A549 (cell line): ENCODE data around the gene CCDC30. TPM values are rescaled to one million over a fixed set of nuclear protein-coding genes. Genes with fewer than 3 reads are reported as not detected.

ENCODE experiments used
- ATAC-seq, 2 experiments: fragments of 200-7000 bp in 1 of 2; fragments of >200 bp in 1 of 2; cut with Nextera tagmentation in 1 of 2; cut with Tn5 transposase in 1 of 2; 3 replicates each; pipeline versions ENCODE4 v1.8.0 to v1.9.1; 2018 to 2020; ENCODE audit warnings: mild to moderate bottlenecking in 1 of 2, moderate library complexity in 1 of 2
- CTCF ChIA-PET: fragments of 300-600 bp; sonication (Branson Sonifier 250); formaldehyde crosslinking; extraction: SDS; loops from one replicate; lab custom pipeline; 2021; ENCODE audit warnings: antibody characterized with exemption, inconsistent platforms; lab: Yijun Ruan, JAX
- POLR2A ChIA-PET: fragments of 350-600 bp; formaldehyde crosslinking; extraction: SDS; loops from one replicate; lab custom pipeline; 2021; ENCODE audit warnings: antibody characterized with exemption, inconsistent platforms; lab: Yijun Ruan, JAX
- DNase-seq, 2 experiments: peaks; one replicate each; pipeline versions ENCODE4 v3.0.0 to v3.0.0-alpha.2; 2011 to 2016; ENCODE audit warnings: low read depth in 1 of 2, low spot score in 1 of 2
- FAIRE-seq: peaks from 2 replicates; lab custom pipeline; 2011; peaks lifted over from hg19 to GRCh38; lab: Jason Lieb, UNC
- H3K27ac ChIP-seq, 2 experiments: fragments of >200 bp; sonication (Bioruptor Twin); formaldehyde crosslinking; 3 replicates each; pipeline ENCODE4 v1.5.1; 2016 to 2017
- H3K4me1 ChIP-seq: fragments of >200 bp; sonication (Bioruptor Twin); formaldehyde crosslinking; 3 replicates; pipeline ENCODE4 v1.6.1; 2016
- H3K4me2 ChIP-seq: fragments of >200 bp; sonication (Bioruptor Twin); formaldehyde crosslinking; 3 replicates; pipeline ENCODE4 v1.6.1; 2016
- H3K4me3 ChIP-seq: fragments of >200 bp; sonication (Bioruptor Twin); formaldehyde crosslinking; 3 replicates; pipeline ENCODE4 v1.5.1; 2016
- H3K9me3 ChIP-seq: fragments of >200 bp; sonication (Bioruptor Twin); formaldehyde crosslinking; 3 replicates; pipeline ENCODE4 v1.6.1; 2016
- BHLHE40 ChIP-seq: IDR thresholded peaks from 2 replicates; pipeline ENCODE4 v1.6.1; 2012; ENCODE audit warnings: low read depth, low read length, inconsistent platforms
- CHD2 ChIP-seq: fragments of 150-350 bp; IDR thresholded peaks from 2 replicates; pipeline ENCODE4 v1.6.1; 2014; ENCODE audit warnings: low read length; ENCODE audit not compliant: partially characterized antibody
- FOSB ChIP-seq: fragments of 250-450 bp; sonication (Bioruptor Pico); IDR thresholded peaks from 2 replicates; pipeline ENCODE4 v1.5.0; 2020; ENCODE audit warnings: mild to moderate bottlenecking, moderate library complexity
- FOSL2 ChIP-seq, 2 experiments: fragments of 450-650 bp in 1 of 2; fragments of >200 bp in 1 of 2; sonication (Bioruptor Twin) in 1 of 2; formaldehyde crosslinking; IDR thresholded peaks; 2 replicates each; pipeline versions ENCODE4 v1.5.0 to v1.6.1; 2016 to 2020; ENCODE audit warnings: mild to moderate bottlenecking in 1 of 2, moderate library complexity in 1 of 2
- FOXS1 ChIP-seq: fragments of 250-450 bp; sonication (Bioruptor Pico); IDR thresholded peaks from 2 replicates; pipeline ENCODE4 v1.5.0; 2020; ENCODE audit warnings: mild to moderate bottlenecking, moderate library complexity
- HEYL ChIP-seq: fragments of 250-450 bp; sonication (Bioruptor Pico); IDR thresholded peaks from 2 replicates; pipeline ENCODE4 v1.8.0; 2021; ENCODE audit warnings: mild to moderate bottlenecking, moderate library complexity
- HOXB5 ChIP-seq: fragments of 250-450 bp; sonication (Bioruptor Pico); IDR thresholded peaks from 2 replicates; pipeline ENCODE4 v1.5.0; 2020; ENCODE audit warnings: mild to moderate bottlenecking, moderate library complexity
- JUN ChIP-seq, 2 experiments: fragments of >200 bp; sonication (Bioruptor Twin); formaldehyde crosslinking; IDR thresholded peaks; 2 replicates in 1 of 2; 3 replicates in 1 of 2; pipeline ENCODE4 v1.6.1; 2016 to 2017
- KDM5A ChIP-seq: fragments of 200-600 bp; sonication (generic); IDR thresholded peaks from 2 replicates; pipeline ENCODE4 v1.6.1; 2016; ENCODE audit warnings: antibody characterized with exemption, mild to moderate bottlenecking
- MAFK ChIP-seq: fragments of 450-650 bp; IDR thresholded peaks from 2 replicates; pipeline ENCODE4 v1.6.1; 2014; ENCODE audit not compliant: partially characterized antibody
- MAZ ChIP-seq: fragments of 150-350 bp; IDR thresholded peaks from 2 replicates; pipeline ENCODE4 v1.6.1; 2014; ENCODE audit warnings: antibody characterized with exemption, low read depth, low read length, borderline replicate concordance
- NFE2L2 ChIP-seq: fragments of 150-350 bp; conservative IDR thresholded peaks from 2 replicates; pipeline ENCODE4 v1.6.1; 2014; ENCODE audit warnings: low read length
- NR3C1 ChIP-seq: fragments of >200 bp; sonication (Bioruptor Twin); formaldehyde crosslinking; IDR thresholded peaks from 3 replicates; pipeline ENCODE4 v1.6.1; 2017
- POLR2A ChIP-seq: IDR thresholded peaks from 2 replicates; pipeline ENCODE4 v1.6.1; 2012; ENCODE audit warnings: mild to moderate bottlenecking, low read length
- RAD21 ChIP-seq, 2 experiments: fragments of >200 bp in 1 of 2; sonication (Bioruptor Twin) in 1 of 2; formaldehyde crosslinking in 1 of 2; IDR thresholded peaks in 1 of 2; conservative IDR thresholded peaks in 1 of 2; 2 replicates in 1 of 2; 3 replicates in 1 of 2; pipeline ENCODE4 v1.6.1; 2012 to 2018; ENCODE audit warnings: inconsistent platforms in 1 of 2
- RARB ChIP-seq: fragments of 250-450 bp; sonication (Bioruptor Pico); IDR thresholded peaks from 2 replicates; pipeline ENCODE4 v1.8.0; 2021; ENCODE audit warnings: mild to moderate bottlenecking, moderate library complexity
- TFCP2L1 ChIP-seq: fragments of 250-450 bp; sonication (Bioruptor Pico); IDR thresholded peaks from 2 replicates; pipeline ENCODE4 v1.5.0; 2021; ENCODE audit warnings: mild to moderate bottlenecking
- ZNF302 ChIP-seq: fragments of 250-450 bp; sonication (Bioruptor Pico); IDR thresholded peaks from 2 replicates; pipeline ENCODE4 v1.9.0; 2021; ENCODE audit warnings: inconsistent platforms, mild to moderate bottlenecking, moderate library complexity
- WGBS: methylation state at CpG from one replicate; pipeline ENCODE4 v1.1.6; 2017; ENCODE audit errors: missing lambda C conversion rate; 5-methylcytosine and 5-hydroxymethylcytosine counted together
- polyA plus RNA-seq, 4 experiments: library from polyadenylated mRNA; depleted of rRNA in 3 of 4; stranded (reverse); fragments of >200 nt; fragmentation: RNase III in 1 of 4; extraction: RNeasy Plus Mini Kit Qiagen cat#74134 plus additional on column Dnase treatment in 1 of 4; gene quantifications; 2 replicates in 3 of 4; 3 replicates in 1 of 4; pipeline ENCODE4 v1.2.3, GENCODE V29; 2011 to 2017
- TF ChIP-seq, protein P1 (sequence below): IDR thresholded peaks from 2 replicates; pipeline ENCODE4 v1.6.1; 2012
- TF ChIP-seq, protein P2 (sequence below): fragments of >200 bp; sonication (Bioruptor Twin); formaldehyde crosslinking; IDR thresholded peaks from 3 replicates; pipeline ENCODE4 v1.5.1; 2016
- TF ChIP-seq, protein P3 (sequence below): fragments of 250-450 bp; sonication (Bioruptor Pico); IDR thresholded peaks from 2 replicates; pipeline ENCODE4 v1.5.0; 2020; ENCODE audit warnings: low read depth, mild to moderate bottlenecking, moderate library complexity
- TF ChIP-seq, protein P4 (sequence below): fragments of >200 bp; sonication (Bioruptor Twin); formaldehyde crosslinking; IDR thresholded peaks from 3 replicates; pipeline ENCODE4 v1.6.1; 2016

CCDC30 gene
- polyA plus RNA-seq, 2 of the 4 experiments (the other 2 are of a cell fraction), result 0.75 to 1.6 TPM

DNA sequence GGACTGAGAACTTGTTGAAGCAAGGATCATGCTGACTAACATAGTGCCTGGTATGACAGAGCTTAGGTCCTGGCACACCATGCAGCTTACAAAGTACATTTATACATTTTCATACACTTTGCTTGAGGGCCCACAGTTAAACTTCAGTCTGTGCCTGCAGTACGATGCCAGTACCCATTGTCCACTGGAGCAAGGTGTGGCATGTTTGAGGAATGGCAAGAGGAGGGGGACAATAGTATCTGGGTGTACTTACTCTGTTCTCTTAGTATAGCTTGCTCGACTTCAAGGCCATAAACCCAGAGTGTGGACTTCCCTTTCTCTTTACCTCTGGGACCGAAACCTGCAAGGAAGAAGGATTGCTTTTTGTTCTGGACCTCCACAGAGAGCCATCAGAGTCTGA, 212.4 kb downstream of the CCDC30 start:
- 89% methylated on average over 3 of the region's 3 CpGs for WGBS
- Histone ChIP-seq H3K4me3 (no peak overlapping the region), H3K9me3 (no peaks in the 10 kb centered on the region), H3K4me1 (no peaks in the 10 kb centered on the region; the same call in 2 of the 3 replicates), H3K27ac (no peak overlapping the region), H3K4me2 (no peak overlapping the region)
- FAIRE-seq, result no peak
- ATAC-seq, result no peak
- DNase-seq, result no peak
- ChIA-PET POLR2A (interaction anchor here (0.8 kb wide), 1 partner anchor 14 kb away, joined by 3 read pairs; no protein-coding TSS in a partner anchor), CTCF (interaction anchor here (1.4 kb wide), 1 partner anchor 23 kb away, joined by 3 read pairs; no protein-coding TSS in a partner anchor)
- TF ChIP-seq ZNF302 (CRISPR knock-in tag) (no peak), BHLHE40 (no peak), RARB (no peak), FOXS1 (CRISPR knock-in tag) (no peak)
- TF ChIP-seq, protein P1, sequence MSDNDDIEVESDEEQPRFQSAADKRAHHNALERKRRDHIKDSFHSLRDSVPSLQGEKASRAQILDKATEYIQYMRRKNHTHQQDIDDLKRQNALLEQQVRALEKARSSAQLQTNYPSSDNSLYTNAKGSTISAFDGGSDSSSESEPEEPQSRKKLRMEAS, result no peak

DNA sequence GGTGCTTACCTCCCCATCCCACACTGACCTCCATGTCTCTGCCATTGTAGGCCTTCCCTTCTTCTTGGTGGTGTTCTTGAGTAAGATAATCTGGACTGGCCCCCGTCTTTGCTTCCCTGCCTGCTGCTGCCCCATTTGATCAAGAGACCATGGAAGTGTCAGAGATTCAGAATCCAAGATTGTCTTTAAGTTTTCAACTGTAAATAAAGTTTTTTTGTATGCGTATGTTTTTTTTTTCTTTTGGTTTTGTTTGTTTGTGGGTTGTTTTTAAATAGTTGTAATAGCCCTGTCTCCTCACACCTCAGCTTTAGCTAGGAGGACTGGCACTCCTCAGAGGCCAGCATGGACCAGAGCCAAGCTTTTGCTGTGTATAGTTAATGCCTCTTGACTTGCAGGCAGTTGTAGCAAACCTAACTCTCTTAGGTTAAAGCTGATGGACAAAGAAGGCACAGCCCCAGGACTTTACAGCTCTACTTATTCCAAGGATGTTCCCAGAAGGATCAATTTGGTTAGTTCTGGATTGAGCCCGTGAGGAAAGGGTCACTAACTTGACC, 213.5 kb downstream of the CCDC30 start:
- POLR2A ChIA-PET, result no interaction called here

DNA sequence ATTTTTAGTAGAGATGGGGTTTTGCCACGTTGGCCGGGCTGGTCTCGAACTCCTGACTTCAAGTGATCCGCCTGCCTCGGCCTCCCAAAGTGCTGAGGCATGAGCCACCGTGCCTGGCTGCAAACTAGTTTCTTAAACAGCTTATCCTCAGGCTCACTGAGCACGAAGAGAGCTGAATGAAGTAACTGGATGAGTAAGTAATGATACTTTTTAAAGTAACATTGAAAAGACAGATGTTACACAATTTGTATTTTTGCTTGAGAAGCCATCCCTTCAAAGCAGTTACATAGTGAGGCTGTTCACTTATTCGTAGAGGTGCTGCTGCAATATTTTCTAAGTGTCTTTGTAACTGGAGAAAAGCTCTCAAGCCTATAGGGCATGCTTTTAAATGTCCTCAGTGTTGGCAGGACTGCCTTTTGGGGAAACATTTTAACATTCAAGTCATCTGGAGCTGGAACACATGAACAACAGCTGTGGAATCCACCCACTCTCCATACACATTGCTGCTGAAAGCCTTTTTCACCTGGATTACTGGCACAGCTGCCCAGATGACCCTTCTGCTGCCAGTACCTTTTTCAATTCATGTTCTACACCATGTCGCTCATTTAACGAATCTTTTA, 216.4 kb downstream of the CCDC30 start:
- peaks cover 9% of the 10 kb centered on the region; the same call in 2 of the 3 replicates for H3K4me1 ChIP-seq
- no peak for TF ChIP-seq HOXB5 (CRISPR knock-in tag)
- TF ChIP-seq, protein P2, sequence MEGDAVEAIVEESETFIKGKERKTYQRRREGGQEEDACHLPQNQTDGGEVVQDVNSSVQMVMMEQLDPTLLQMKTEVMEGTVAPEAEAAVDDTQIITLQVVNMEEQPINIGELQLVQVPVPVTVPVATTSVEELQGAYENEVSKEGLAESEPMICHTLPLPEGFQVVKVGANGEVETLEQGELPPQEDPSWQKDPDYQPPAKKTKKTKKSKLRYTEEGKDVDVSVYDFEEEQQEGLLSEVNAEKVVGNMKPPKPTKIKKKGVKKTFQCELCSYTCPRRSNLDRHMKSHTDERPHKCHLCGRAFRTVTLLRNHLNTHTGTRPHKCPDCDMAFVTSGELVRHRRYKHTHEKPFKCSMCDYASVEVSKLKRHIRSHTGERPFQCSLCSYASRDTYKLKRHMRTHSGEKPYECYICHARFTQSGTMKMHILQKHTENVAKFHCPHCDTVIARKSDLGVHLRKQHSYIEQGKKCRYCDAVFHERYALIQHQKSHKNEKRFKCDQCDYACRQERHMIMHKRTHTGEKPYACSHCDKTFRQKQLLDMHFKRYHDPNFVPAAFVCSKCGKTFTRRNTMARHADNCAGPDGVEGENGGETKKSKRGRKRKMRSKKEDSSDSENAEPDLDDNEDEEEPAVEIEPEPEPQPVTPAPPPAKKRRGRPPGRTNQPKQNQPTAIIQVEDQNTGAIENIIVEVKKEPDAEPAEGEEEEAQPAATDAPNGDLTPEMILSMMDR, result no peak
- TF ChIP-seq, all 56 proteins: peak for 0
- Histone ChIP-seq H3K27ac (no peak overlapping the region), H3K4me3 (no peak overlapping the region), H3K9me3 (no peaks in the 10 kb centered on the region), H3K4me2 (no peak overlapping the region)
- CTCF ChIA-PET, result interaction anchor here (0.8 to 1.2 kb wide), 2 partner anchors 20 to 87 kb away, joined by 3 read pairs; partner anchors contain the start of genes C1orf50 and P3H1
- FAIRE-seq, result no peak
- WGBS, result 82% methylated on average over 10 of the region's 10 CpGs
- no peak for ATAC-seq
- POLR2A ChIA-PET, result interaction anchor here (0.6 kb wide), 1 partner anchor 87 kb away, joined by 8 read pairs; no protein-coding TSS in a partner anchor
- DNase-seq, result no peak

More for the DNA sequence above, 213.5 kb downstream of the CCDC30 start:
- WGBS, result 90% methylated on average over 3 of the region's 3 CpGs
- FAIRE-seq, result no peak
- H3K4me2 ChIP-seq, result no peak overlapping the region
- peaks cover 6% of the 10 kb centered on the region; the same call in 1 of the 3 replicates for H3K4me1 ChIP-seq
- no peaks in the 10 kb centered on the region for H3K9me3 ChIP-seq
- TF ChIP-seq HOXB5 (CRISPR knock-in tag) (no peak), NR3C1 (no peak), NFE2L2 (no peak), MAFK (no peak), JUN (IDR thresholded peaks at IDR 0.05) (no peak), POLR2A (no peak), KDM5A (no peak), FOSL2 (IDR thresholded peaks at IDR 0.05) (no peak), FOSL2 (CRISPR knock-in tag; IDR thresholded peaks at IDR 0.05) (no peak), CHD2 (no peak), HEYL (CRISPR knock-in tag) (no peak), ZNF302 (CRISPR knock-in tag) (no peak), RAD21 (conservative IDR thresholded peaks at IDR 0.05 in 1 of 2, IDR thresholded peaks at IDR 0.05 in 1 of 2) (no peak), FOXS1 (CRISPR knock-in tag) (no peak), TFCP2L1 (no peak), MAZ (no peak), FOSB (CRISPR knock-in tag) (no peak)
- TF ChIP-seq, protein P3, sequence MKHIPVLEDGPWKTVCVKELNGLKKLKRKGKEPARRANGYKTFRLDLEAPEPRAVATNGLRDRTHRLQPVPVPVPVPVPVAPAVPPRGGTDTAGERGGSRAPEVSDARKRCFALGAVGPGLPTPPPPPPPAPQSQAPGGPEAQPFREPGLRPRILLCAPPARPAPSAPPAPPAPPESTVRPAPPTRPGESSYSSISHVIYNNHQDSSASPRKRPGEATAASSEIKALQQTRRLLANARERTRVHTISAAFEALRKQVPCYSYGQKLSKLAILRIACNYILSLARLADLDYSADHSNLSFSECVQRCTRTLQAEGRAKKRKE (CRISPR knock-in tag), result no peak
- TF ChIP-seq, protein P4, sequence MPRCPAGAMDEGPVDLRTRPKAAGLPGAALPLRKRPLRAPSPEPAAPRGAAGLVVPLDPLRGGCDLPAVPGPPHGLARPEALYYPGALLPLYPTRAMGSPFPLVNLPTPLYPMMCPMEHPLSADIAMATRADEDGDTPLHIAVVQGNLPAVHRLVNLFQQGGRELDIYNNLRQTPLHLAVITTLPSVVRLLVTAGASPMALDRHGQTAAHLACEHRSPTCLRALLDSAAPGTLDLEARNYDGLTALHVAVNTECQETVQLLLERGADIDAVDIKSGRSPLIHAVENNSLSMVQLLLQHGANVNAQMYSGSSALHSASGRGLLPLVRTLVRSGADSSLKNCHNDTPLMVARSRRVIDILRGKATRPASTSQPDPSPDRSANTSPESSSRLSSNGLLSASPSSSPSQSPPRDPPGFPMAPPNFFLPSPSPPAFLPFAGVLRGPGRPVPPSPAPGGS, result no peak
- DNase-seq, result no peak
- no peak overlapping the region for H3K4me3 ChIP-seq
- H3K27ac ChIP-seq, result no peak overlapping the region
- CTCF ChIA-PET, result no interaction called here
- no peak for ATAC-seq
